Cerebellar nuclear complex (tissue), 1 donor: ENCODE measurements around the gene STS.
"Not testable (repeated sequence)": the region's sequence is repeated elsewhere in the genome, so short reads cannot be mapped to it uniquely, and the experiment has no call there.

ENCODE experiments used
- DNase-seq, 2 experiments: peaks; one replicate each; lab custom pipeline; 2025; lab: John Stamatoyannopoulos, UW

Gene STS

GRCh38 chrX:7139202-7140081 lies 8.1 kb upstream of the STS start:
- DNase-seq: no peak

DNA sequence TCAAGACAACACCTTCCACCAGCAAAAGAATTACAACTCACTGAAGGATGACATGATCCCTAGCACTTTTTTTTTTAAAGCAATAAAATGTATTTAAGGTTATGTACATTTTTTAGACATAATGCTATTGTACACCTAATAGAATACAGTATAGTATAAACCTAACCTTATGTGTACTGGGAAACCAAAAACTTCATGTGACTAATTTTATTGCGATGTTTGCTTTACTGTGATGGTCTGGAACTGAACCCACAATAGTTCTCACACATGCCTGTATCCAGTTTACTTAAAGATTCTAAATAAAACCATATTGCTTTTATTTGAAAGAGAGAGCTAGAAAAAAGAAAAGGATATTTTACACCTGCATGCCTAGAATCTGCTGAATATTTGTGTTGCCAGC lies 4.4 kb upstream of the STS start:
- no peak for DNase-seq

- no peak for DNase-seq
Measured at GRCh38 chrX:7143941-7144525, 3.5 kb upstream of the STS start.

GRCh38 chrX:7145454-7145853 lies 2.1 kb upstream of the STS start:
- no peak for DNase-seq

DNA sequence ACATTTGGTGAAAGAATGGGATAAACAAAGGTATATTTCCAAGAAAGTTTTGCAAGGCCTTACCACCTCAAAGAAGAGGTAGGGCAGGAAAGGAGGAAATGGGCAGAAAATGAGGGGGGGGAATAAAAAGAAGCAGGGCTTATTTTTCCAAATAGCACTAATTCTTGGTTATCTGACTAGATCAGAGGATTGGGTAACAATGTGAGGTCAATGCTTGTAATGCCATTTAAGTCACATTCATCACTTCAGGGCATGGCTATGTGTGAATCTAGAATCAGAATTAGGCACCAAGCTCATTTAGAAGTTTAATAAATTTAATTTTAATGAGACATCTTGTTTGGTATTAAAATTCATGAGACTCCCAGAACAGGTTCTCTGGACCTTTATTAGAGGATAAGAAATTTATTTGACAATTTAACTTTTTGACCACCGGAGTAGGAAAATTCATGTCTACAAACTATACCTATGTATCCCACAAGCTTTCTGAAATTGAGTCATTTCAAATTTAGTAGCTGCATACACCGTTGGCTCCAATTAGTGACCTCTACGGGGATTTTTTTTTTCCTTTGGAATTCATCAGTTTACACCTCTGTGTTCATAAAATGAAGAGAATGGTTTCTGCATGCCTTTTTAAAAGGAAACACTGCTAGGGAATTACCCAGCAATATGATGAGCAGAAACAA lies 1.4 kb upstream of the STS start:
- DNase-seq: no peak

- DNase-seq: no peak
Measured at GRCh38 chrX:7146703-7147412, 654 bp upstream of the STS start.

- peak in 1 of 2 experiments; percentile 51 for DNase-seq
Measured at GRCh38 chrX:7147978-7148854, 704 bp downstream of the STS start, which contains the start of gene PUDP. TSS of gene PUDP (minus strand) at chrX:7148153. CDS start at chrX:7148113, 40 bp downstream.

- DNase-seq: no peak
Measured at GRCh38 chrX:7149411-7149810, 1.9 kb downstream of the STS start.

DNA sequence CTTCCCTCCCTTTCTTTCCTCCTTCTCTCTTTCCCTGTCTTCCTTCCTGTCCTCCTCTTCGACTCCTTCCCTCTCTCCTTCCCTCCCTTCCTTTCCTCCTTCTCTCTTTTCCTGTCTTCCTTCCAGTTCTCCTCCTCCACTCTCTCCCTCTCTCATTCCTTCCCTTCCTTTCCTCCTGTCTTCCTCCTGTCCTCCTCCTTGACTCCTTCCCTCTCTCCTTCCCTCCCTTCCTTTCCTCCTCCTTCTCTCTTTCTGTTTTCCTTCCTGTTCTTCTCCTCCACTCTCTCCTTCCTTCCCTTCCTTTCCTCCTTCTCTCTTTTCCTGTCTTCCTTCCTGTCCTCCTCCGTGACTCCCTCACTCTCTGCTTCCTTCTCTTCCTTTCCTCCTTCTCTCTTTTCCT lies 5.7 kb downstream of the STS start:
- DNase-seq: no peak

GRCh38 chrX:7154041-7154597 lies 6.6 kb downstream of the STS start:
- no peak for DNase-seq

- DNase-seq: no peak
Measured at GRCh38 chrX:7155163-7155562, 7.7 kb downstream of the STS start.

GRCh38 chrX:7156879-7157278 lies 9.4 kb downstream of the STS start:
- no peak for DNase-seq

- DNase-seq: no peak
Measured at GRCh38 chrX:7158468-7158990, 11.0 kb downstream of the STS start.

DNA sequence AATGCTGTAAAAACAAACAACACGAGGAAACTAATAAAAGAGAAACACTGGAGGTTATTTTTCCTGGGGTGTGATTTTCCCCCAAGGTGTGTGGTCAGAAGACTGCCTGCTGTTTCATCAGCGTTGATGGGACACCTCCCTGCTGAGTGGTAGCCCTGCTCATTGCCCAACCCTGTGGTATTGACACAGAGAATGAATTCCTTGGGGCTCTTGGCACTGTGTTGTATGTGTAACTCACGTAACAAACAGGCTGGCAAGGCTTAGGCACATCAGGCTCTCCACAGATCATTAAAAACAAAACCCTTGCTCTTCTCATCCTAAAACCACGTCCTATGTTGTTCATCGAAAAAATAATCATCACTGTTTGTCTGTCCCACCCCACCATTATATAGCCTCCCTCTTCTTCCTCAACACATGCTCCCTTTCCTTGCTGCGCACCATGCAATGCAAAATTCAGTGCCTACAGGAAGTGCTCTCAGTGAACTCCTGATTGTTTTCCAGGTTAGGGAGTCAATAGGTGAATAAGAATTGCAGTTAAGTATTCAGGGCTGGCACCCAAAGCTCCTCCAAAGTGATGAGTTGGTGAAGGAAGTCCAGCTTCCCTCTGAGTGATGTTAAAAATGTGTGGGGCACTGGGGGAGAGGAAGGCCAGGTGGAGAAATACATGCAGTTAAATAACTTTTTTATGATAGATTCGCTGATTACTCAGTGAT lies 11.8 kb downstream of the STS start:
- no peak for DNase-seq

- DNase-seq: no peak
Measured at GRCh38 chrX:7163146-7163677, 15.7 kb downstream of the STS start.

DNA sequence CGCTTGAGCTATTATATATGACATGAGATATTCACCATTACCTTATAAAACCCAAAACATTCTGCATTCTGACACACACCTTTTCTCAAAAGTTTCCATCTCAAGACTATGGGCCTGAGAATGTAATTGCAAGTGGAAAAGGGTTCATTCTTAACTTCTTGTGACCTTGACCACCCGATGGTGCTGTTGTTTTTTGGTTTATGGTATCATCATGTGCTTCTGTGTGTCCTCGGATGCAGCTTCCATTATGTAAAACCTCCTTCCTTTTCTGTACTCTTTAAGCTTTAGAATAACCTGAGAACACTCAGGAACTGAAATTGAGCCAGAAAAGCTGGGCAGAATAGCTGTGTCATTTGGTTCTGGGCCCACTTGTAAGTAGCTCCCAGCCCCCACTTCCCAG lies 16.7 kb downstream of the STS start:
- no peak for DNase-seq

GRCh38 chrX:7168371-7168770 lies 20.9 kb downstream of the STS start:
- DNase-seq: no peak

DNA sequence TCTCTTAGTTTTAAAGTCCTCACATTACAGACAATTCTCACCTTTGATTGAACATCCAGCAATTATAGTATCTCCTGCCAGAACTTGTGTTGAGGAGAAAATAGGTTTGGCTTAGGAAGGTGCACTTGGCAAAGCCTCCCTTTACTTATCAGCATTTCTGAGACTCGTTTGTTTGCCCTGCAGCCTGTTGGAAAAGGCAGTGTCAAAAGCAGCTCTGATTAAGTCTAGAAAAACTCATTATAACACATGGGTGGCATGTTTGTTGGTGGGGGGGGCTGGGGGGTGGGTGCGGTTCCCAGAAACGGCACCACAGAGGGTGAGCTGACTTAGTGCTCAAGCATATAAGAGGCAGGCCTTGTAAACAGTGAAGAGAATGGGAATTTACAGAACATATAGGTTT lies 22.1 kb downstream of the STS start:
- no peak for DNase-seq

GRCh38 chrX:7170898-7171297 lies 23.4 kb downstream of the STS start:
- DNase-seq: no peak

DNA sequence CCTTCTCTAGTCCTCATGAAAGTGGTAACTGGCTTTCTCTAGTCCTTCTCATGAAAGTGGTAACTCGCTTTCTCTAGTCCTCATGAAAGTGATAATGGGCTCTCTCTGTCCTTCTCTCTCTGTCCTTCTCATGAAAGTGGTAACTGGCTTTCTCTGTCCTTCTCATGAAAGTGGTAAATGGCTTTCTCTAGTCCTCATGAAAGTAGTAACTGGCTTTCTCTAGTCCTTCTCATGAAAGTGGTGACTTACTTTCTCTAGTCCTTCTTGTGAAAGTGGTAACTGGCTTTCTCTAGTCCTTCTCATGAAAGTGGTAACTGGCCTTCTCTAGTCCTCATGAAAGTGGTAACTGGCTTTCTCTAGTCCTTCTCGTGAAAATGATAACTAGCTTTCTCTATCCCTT lies 31.3 kb downstream of the STS start:
- DNase-seq: not testable (repeated sequence)
